T-helper 1 cell treated with Interleukin-12 subunit alpha and Interleukin-12 subunit beta and Interleukin-4 antibody, amounts not matched to agents 30 ng/mL and 1 ng/mL, for 36 hours (primary cell): ENCODE data around the gene PRR19. TPM values are rescaled to one million over a fixed set of nuclear protein-coding genes. Genes with fewer than 3 reads are reported as not detected.
"Not testable (repeated sequence)": the region's sequence is repeated elsewhere in the genome, so short reads cannot be mapped to it uniquely, and the experiment has no call there.

Source experiments
- intact Hi-C: fragments of 100-400 bp; cut with micrococcal nuclease; formaldehyde crosslinking; loops from one replicate; pipeline ENCODE4 v1.15.1; 2024
- total RNA-seq: library from RNA; stranded (reverse); gene quantifications from 2 replicates; pipeline ENCODE4 v1.2.3, GENCODE V29; 2022

The PRR19 gene
- total RNA-seq, 1 donor from 2014 or later: 0.51 TPM

DNA sequence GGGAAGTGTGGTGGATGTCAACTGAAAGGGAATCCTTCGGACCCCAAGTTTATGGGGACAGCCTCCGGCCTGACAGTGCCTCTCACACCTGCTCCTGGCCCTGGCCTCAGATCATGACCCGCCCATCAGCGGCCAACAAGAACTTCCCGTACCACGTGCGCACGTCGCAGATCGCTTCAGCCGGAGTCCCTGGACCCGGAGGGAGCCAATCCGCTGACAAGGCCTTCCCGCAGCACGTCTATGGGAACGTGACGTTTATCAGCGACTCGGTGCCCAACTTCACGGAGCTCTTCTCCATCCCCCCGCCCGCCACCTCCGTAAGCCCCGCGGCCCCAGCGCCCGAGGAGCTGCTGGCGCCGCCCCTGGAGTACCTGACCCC is 21.5 kb downstream of the PRR19 start:
- intact Hi-C loops: loop anchor here (10.0 kb wide), 1 partner anchor 1979 kb away; the partner anchor contains the start of genes C19orf47 and PLD3

DNA sequence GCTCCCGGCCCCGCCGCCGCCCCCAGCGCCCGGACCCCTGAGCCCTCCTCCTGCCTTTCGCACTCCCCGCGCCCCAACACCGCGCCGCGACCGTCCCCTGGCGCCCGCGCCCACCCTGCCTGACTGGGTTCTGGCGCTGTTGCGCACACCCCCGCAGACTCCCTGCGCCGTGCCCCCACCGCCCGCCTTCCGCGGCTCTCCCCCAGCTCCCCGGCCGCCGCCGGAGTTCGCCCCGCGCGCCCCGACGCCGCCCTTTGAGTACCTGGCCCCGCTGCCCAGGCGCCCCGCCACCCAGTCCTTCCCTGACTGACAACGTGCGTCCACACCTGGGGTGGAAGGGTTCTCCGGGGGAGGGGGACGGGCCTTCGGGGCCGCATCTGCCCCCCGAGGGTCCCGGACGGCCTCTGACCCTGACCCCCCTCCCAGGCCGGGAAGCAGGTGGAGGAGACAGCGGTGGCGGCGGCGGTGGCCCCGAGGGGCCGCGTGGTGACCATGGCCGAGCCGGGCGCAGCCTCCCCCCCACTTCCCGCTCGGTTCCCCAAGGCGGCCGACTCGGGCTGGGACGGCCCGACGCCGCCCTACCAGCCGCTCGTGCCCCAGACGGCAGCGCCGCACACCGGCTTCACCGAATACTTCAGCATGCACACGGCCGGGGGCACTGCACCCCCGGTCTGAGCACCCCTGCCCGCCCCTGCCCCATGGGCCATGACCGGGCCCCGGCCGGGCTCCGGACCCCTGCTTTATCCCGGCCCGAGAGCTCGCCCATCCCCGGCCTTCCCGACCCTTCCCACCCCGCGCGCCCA is 22.1 kb downstream of the PRR19 start:
- intact Hi-C loops: loop anchor here (10.0 kb wide), 1 partner anchor 1979 kb away; the partner anchor contains the start of genes C19orf47 and PLD3

DNA sequence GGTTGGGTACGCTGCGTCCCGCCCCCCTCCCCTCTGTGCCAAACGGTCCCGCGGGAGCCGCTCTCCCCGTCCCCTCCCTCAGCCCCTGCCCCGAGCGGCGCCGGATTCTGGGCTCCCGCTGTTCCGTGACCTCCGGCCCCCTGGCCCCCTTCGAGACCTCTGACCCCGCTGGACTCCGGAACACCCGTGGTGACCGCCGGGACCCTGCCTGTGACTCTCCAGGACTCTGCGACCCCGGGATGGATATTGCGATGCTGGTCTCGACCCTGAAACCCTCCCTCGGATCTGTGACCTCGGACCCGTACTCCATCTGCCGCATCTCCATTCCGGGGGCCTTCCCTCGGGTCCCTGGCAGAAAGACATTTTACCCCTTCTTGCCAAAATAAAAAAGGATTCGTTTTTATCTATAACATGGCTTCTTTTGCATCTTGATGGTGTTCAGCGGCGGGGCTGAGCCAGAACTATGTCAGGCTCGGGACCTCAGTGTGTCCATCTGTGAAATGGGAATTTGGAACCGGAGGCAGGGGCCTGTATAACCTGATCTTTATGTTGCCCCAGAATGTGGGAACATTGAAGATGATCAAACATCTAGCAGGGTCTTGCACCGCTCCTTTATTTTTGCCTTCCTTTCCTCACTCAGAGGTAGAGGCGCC is 22.8 kb downstream of the PRR19 start:
- intact Hi-C loops: loop anchor here (1.0 to 10.0 kb wide), 15 partner anchors 11 to 1980 kb away; partner anchors contain the start of genes C19orf47, ERF, PAFAH1B3 and PLD3

DNA sequence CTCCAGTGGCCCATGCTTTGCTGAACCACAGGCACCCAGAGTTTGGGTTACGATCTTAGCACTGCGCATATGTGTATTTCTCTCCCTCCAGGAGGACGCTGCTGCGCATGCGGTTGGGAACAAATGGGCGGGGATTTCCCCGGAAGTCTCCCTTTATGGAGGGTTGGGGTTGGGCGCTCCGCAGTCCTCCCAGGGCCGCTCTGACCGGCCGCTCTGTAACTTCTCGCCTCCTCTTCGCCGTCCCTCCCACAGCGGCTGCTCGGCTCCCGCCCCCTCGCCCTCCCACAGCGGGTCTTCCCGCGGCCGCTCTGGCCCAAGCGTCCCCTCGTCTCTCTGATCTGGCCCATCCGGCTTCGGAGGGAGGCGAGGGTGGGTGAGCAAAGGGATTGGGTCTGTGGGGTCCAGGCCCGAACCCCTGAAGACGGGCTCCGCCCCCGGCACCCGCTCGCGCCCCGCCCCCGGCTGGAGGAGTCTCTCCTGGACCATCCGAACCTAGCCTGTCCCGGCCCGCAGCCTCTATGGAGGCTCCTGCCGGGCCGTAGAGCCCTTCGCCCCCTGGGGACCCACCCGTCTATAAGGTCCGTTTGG is 23.5 kb downstream of the PRR19 start, which contains the start of gene MEGF8:
TSS of gene MEGF8 (plus strand) at position 328 of the 588 bp plus-strand sequence. CDS start 609 bp downstream, outside the sequence.
- intact Hi-C loops: loop anchor here (1.0 to 10.0 kb wide), 15 partner anchors 12 to 1981 kb away; partner anchors contain the start of genes C19orf47, ERF, PAFAH1B3 and PLD3

DNA sequence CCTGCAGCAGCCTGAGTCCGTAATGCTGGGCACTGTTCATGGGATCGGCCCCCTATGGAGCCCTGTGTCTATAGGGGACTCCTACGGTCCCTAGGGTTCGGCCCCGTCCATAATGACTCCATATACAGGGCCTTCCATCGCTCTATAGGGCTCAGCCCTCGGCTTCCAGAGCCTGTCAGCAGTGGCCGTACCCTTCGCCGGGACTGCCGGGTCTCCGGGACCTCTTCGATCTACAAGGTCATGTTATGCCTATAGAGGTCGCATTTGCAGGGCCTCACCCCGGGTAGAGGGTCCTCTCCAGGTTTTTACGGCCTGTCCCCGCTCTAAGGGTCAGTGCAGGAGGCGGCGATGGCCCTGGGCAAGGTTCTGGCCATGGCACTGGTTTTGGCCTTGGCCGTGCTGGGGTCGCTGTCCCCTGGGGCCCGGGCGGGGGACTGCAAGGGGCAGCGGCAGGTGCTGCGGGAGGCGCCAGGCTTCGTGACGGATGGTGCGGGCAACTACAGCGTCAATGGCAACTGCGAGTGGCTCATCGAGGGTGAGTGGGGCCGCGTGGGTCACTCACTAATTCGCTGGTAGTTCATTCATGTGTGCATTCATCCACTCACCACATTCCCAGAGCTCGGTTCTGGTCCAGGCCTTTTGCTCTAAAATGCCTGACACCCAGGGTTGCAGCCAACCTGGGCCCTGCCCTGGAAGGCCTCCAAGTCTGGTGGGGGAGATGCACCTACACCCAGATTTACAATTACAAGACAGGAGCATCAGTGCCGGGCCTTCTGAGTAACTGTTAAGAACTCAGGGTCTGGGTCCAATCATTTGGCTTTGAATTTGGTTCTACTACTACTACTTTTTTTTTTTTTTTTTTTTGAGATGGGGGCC is 24.2 kb downstream of the PRR19 start:
- intact Hi-C loops: loop anchor here (1.0 to 10.0 kb wide), 15 partner anchors 13 to 1981 kb away; partner anchors contain the start of genes C19orf47, ERF, PAFAH1B3 and PLD3

DNA sequence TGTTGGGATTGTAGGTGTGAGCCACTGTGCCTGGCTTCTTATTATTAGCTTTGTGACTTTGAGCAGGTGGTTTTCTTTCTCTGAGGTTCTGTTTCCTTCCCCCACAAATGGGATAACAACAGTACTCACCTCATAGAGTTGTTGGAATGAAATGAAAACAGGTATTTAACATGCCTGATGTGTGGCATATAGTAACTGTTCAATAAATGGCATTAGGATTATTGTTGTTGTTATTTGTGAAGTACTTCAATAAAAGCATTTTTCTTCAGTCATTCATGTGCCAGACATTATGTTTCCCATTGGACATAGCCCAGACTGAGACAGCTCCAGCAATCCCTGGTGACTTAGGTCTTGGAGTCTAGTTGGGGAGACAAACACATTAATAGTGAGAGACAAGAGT is 25.0 kb downstream of the PRR19 start:
- intact Hi-C loops: loop anchor here (10.0 kb wide), 1 partner anchor 1982 kb away; the partner anchor contains the start of genes C19orf47 and PLD3

DNA sequence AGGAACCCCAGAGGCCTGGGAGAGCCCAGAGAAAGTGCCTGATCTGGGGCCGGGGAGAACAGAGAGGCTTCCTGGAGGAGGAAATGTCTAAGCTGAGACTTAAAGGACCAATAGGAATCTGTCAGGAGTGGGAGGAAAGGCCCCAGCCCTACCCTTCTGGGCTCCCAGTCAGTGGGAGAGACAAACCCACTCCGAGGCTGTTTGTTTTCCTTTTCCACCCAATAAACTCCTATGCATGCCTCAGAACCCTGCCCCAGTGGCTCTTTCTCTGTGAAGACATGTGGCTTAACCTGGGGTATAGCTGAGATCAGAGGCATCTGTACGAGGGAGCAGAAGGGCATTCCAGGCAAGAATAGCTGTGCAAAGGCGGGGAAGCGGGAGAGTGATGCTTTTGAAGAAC is 25.4 kb downstream of the PRR19 start:
- intact Hi-C loops: loop anchor here (10.0 kb wide), 1 partner anchor 1983 kb away; the partner anchor contains the start of genes C19orf47 and PLD3

DNA sequence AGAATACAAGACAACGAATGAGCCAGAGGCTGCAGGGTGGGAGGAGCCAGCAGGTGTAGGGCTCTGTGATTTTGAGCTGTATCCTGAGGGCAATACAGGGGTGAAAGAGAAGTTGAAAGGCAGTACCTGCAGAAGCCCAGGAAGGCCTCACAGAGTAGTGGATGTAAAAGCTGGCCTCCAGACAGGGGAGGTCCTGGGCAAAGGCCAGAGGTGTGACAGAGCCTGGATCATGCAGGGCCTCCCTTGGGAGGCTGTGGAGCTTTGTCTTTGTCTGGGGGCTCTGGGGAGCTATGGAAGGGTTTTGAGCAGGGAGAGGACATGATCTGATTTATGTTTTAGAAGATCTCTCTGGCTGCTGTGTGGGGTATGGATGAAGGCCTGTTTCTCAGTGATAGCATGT is 26.2 kb downstream of the PRR19 start:
- intact Hi-C loops: loop anchor here (10.0 kb wide), 1 partner anchor 1983 kb away; the partner anchor contains the start of genes C19orf47 and PLD3

DNA sequence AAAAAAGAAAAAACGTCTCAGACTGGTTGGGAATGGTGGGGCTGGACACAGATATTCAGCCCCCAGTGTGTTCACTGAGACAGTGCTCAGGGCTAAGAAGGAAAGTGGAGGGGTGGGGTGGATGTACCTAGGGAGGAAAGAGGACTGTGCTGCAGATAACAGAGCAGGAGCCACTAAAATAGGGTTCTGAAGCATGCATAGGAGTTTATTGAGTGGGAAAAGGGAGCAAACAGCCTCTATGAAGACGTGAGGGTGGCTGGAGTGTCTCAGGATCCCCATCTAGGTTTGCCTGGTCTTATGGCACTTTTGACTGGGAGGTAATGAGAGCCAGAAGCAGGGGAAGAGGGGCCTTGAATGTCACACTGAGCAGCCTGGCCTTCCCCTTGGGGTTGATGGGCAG is 26.9 kb downstream of the PRR19 start:
- intact Hi-C loops: loop anchor here (10.0 kb wide), 1 partner anchor 1984 kb away; the partner anchor contains the start of genes C19orf47 and PLD3

DNA sequence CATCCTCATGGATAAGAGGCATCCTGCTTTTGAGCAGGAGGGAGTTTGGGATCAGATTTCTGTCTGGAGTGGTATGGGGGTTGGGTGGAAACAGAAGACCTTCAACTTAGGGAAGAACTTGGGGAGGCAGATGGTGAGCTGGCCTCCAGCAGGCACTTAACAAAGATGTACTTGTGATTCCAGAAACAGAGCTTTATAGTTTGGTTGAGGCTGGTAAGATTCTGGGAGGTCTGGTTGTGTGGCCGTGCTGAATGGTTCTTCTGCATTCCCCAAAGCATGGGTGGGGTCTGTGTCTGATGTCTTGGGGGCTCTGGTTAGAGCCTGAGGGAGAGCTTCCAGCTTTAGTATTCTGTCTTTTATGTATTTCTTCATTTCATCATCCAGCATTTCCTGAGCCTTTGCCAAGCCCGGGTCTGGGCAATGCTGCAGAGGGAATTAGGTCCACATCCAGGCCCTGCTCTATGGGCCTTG is 28.3 kb downstream of the PRR19 start:
- intact Hi-C loops: no loop called here

DNA sequence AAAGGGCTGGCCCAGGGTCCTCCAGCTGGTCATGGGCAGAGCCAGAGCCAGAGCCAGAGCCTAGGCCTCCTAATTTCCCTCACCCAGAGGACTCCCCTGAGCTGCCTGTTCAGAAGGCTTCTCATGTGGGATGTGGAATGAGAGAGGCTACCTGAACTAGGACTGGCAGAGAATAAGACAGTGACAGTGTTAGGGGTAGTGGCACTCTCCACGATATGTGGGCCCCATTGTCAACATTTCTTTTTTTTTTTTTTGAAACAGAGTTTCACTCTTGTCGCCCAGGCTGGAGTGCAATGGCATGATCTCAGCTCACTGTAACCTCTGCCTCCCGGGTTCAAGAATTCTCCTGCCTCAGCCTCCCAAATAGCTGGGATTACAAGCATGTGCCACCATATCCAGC is 29.4 kb downstream of the PRR19 start:
- intact Hi-C loops: not testable (repeated sequence)

DNA sequence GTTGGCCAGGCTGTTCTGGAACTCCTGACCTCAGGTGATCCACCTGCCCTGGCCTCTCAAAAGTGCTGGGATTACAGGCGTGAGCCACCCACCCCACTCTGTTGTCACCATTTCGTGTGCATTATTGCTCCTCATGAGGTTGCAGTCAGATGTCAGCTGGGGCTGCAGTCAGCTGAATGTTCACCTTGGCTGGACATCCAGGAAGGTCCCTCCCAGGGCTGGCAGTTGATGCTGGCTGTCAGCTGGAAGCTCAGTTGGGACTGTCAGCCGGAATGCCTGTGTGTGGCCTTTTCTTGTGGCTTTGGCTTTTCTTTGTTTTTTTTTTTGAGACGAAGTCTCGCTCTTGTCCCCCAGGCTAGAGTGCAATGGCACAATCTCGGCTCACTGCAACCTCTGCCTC is 30.1 kb downstream of the PRR19 start:
- intact Hi-C loops: no loop called here

DNA sequence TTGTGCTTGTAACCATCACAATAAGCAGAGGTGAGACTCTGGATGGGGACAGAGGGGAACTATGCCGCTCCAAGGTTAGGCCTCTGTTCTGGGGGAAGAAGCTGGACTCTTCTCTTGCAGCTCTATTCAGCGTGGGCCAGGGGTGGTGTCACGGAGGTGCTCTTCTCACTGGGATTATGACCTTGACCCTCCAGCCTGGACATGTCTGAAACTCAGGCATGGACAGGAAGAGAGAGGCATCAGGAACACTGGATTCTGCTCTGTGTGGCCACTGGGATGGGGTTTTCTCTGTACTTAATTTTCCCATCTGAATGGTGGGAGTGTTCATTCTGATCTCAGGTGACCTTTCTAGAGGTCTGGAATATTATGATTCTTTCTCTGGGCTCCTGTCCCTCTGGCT is 31.1 kb downstream of the PRR19 start:
- intact Hi-C loops: no loop called here

DNA sequence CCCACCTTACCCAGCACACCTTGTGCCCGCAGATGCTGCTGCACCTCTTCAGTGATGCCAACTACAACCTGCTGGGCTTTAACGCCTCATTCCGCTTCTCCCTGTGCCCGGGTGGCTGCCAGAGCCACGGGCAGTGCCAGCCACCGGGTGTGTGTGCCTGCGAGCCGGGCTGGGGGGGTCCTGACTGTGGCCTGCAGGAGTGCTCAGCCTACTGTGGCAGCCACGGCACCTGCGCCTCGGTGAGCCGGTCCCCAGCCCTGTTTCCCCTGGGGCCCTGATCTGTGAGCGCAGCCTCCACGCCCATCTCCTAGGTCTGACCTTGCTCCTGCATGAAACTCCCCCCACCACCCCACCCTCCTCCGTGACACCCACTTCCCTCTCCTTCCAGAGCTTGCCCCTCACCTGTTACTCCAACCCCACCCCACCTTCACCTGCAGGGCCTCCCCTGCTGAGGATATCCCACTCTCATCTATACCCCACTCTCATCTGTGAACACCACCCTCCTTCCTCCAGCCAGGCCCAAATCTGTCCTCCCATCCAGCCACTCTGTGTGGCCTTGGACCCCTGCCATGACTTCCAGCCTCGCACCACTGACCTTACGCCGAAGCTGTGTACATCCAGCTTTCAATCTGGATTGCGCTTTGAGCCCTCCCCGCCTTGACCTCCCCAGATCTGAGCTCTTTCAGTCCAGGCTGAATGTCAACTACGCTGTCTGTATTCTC is 32.2 kb downstream of the PRR19 start:
- intact Hi-C loops: no loop called here

DNA sequence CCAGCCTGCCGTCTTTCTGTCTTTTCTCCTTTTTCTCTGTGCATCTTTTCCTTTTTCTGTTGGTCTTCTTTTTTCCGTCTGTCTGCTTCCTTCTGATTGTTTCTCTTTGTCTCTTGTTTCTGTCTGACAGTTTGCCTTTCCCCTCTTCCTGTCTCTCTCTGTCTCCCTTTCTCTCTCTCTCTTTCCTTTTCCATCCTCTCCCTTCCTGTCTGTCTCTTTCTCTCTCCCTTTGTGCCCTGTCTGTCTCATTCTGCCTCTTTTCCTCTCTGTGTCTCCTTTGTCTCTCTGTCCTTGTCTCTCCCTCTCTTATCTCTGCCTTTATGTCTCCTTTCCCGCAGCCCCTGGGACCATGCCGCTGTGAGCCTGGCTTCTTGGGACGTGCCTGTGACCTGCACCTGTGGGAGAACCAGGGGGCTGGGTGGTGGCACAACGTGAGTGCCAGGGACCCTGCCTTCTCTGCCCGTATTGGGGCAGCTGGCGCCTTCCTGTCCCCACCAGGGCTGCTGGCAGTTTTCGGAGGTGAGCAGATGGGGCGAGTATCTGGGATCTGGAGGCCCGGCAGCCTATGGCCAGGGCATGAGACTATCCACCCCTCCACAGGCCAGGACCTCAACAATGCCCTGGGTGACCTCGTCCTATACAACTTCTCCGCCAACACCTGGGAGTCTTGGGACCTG is 32.9 kb downstream of the PRR19 start:
- intact Hi-C loops: no loop called here

DNA sequence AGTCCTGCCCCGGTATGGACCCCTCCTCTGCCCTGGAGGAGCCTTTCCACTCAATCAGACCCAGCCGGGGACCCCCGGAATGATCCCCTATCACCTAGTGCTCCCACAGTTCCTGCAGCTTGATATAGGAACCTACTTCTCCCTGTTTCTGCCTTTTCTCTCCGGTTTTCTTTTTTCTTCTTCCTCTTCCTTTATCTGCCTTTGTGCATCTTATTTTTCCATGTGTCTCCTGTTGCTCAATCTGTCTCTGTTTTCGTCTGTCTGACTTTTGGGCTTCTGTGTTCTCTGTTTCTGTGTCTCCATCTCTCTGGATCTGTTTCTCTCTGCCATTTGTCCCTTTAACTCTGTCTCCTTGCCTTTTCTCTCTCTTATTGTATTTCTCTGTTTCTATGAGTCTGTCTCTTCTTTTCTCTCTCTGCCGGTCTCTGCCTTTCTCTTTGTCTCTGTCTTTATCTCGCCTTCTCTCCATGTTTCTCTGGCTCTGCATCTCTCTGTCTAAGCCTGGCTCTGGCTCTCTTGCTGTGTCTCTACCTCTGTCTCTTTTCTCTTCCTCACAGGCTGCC is 33.5 kb downstream of the PRR19 start:
- intact Hi-C loops: no loop called here

DNA sequence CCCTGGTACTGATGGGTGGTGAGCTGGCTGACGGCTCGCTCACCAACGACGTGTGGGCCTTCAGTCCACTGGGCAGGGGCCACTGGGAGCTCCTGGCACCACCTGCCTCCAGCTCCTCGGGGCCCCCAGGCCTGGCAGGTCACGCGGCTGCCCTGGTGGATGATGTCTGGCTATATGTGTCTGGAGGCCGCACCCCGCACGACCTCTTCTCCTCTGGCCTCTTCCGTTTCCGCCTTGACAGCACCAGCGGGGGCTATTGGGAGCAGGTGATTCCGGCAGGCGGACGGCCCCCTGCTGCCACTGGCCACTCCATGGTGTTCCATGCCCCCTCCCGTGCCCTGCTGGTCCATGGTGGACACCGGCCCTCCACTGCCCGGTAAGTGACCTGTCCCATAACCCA is 34.0 kb downstream of the PRR19 start:
- intact Hi-C loops: no loop called here

DNA sequence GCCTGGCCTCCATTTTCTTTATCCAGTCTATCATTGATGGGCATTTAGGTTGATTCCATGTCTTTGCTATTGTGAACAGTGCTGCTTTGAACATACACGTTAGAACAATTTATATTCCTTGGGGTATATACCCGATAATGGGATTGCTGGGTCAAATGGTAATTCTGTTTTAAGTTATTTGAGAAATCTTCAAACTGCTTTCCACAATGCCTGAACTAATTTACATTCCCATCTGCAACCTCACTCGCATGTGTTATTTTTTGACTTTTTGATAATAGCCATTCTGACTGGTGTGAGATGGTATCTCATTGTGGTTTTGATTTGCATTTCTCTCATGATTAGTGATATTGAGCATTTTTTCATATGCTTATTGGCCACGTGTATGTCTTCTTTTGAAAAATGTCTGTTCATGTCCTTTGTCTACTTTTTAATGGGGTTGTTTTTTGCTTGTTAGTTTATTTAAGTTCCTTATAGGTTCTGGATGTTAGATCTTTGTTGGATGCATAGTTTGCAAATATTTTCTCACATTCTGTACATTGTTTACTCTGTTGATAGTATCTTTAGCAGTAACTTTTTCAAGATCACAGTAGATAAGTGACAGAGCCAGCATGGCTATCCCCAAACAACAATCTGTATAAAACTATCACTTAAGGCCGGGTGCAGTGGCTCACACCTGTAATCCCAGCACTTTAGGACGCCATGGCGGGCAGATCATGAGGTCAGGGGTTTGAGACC is 37.4 kb downstream of the PRR19 start:
- intact Hi-C loops: not testable (repeated sequence)
